Right cardiac atrium (tissue), 5 donors: Measurements from ENCODE around the gene PHLDA1. TPM values are rescaled to one million over a fixed set of nuclear protein-coding genes. Genes with fewer than 3 reads are reported as not detected.

Experiments used
- ATAC-seq, 2 donors: fragments of 200-7000 bp; cut with Tn5 transposase; one replicate each; pipeline versions ENCODE4 v1.8.0 to v1.9.1; 2020; ENCODE audit warnings: moderate library complexity in 2 of 2, mild to moderate bottlenecking in 1 of 2
- DNase-seq, 3 donors: peaks; one replicate each; pipeline ENCODE4 v3.0.0-alpha.2; 2020
- H3K27ac ChIP-seq: one replicate; pipeline ENCODE4 v1.5.1; 2013; ENCODE audit warnings: mild to moderate bottlenecking, low read length, control low read depth, moderate library complexity
- H3K27me3 ChIP-seq: one replicate; pipeline ENCODE4 v1.6.1; 2013; ENCODE audit not compliant: control insufficient read depth, insufficient read depth
- H3K4me1 ChIP-seq: one replicate; pipeline ENCODE4 v1.6.1; 2013; ENCODE audit warnings: low read length; ENCODE audit not compliant: control insufficient read depth, insufficient read depth
- H3K4me3 ChIP-seq: one replicate; pipeline ENCODE4 v1.5.1; 2013; ENCODE audit warnings: low read length, control low read depth
- H3K9me3 ChIP-seq: one replicate; pipeline ENCODE4 v1.6.1; 2013; ENCODE audit warnings: low read length; ENCODE audit not compliant: control insufficient read depth
- WGBS: extraction: QIAGEN DNeasy Blood & Tissue Kit; methylation state at CpG from one replicate; pipeline ENCODE4 v1.1.7; 2013; 5-methylcytosine and 5-hydroxymethylcytosine counted together
- intact Hi-C, 4 donors: fragments of 100-400 bp; cut with DNase I; formaldehyde crosslinking; loops; one replicate each; pipeline versions ENCODE4 v1.11.0 to v1.14.0; 2022 to 2023
- polyA plus RNA-seq: library from polyadenylated mRNA; stranded (reverse); fragments of 200-250 nt; gene quantifications from one replicate; pipeline ENCODE4 v1.2.3, GENCODE V29; 2013
- total RNA-seq, 4 donors: library from RNA; stranded (reverse); fragmentation: NEBNext Ultra II Directional; extraction: Animal tissue kit (Norgen Biotek cat#: 25700); gene quantifications; one replicate each; pipeline ENCODE4 v1.2.1, GENCODE V29; 2021
- donor health status: healthy with polysubstance abuse.
- donor health status: DM: no; HTN: yes; CAD: no.
- donor health status: DM: no; HTN: no; CAD: no.
- donor health status: DM: no; HTN: yes; CAD: no; lungs with severe emphysema.
- donor health status: DM: yes; HTN: yes; CAD: no.

Gene PHLDA1
- total and polyA plus RNA-seq, 5 donors, result 2.0 to 5.9 (median 3.9) TPM

DNA sequence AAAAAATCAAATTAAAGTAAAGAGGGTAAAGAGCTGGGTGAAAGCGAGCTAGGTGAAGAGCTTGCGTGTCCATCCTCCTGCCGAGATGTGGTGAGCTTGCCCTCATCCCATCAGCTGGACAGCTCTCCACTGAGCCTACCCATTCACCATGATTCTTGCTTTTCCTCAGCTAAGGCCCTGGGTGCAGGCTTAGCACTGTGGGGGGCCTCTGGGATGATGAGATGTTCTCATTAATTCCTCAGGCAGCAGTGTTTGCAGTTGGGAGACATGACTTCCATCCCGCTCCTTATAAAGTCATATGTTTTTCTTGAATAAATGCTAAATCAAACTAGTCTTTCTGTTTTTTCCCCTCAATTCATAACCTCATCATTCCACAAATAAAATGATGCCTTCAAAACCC is 18.0 kb downstream of the PHLDA1 start:
- no peaks in the 10 kb centered on the region for H3K27me3 ChIP-seq
- 98% methylated on average over 4 of the region's 4 CpGs for WGBS
- H3K4me3 ChIP-seq, result no peak overlapping the region
- intact Hi-C loops, result no loop called here
- no peak overlapping the region for H3K27ac ChIP-seq
- ATAC-seq (no peak), DNase-seq (no peak)
- no peaks in the 10 kb centered on the region for H3K9me3 ChIP-seq
- no peaks in the 10 kb centered on the region for H3K4me1 ChIP-seq

DNA sequence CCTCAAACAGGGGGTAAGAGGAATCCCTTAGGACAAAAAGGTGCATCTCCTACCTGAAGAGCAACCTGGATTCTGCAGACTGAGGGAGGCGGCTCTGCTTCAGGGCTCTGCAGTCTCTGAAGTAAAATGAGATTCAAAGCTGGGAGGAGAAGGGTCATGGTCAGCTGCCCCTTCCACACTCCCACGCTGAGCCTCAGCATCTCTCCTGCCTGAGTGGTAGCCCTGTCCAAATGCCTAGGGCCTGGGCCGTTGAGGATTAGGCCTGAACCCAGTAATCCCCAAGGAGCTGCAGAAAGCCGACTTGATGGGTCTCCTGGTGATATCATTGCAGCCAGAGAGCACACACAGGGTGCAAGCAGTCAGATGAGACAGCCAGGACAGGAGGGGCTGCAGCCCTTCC is 18.9 kb downstream of the PHLDA1 start:
- Histone ChIP-seq H3K4me3 (no peak overlapping the region), H3K4me1 (no peaks in the 10 kb centered on the region), H3K9me3 (no peaks in the 10 kb centered on the region), H3K27me3 (no peaks in the 10 kb centered on the region), H3K27ac (no peak overlapping the region)
- intact Hi-C loops, result no loop called here
- ATAC-seq, result no peak
- 92% methylated on average over 4 of the region's 4 CpGs for WGBS
- no peak for DNase-seq

DNA sequence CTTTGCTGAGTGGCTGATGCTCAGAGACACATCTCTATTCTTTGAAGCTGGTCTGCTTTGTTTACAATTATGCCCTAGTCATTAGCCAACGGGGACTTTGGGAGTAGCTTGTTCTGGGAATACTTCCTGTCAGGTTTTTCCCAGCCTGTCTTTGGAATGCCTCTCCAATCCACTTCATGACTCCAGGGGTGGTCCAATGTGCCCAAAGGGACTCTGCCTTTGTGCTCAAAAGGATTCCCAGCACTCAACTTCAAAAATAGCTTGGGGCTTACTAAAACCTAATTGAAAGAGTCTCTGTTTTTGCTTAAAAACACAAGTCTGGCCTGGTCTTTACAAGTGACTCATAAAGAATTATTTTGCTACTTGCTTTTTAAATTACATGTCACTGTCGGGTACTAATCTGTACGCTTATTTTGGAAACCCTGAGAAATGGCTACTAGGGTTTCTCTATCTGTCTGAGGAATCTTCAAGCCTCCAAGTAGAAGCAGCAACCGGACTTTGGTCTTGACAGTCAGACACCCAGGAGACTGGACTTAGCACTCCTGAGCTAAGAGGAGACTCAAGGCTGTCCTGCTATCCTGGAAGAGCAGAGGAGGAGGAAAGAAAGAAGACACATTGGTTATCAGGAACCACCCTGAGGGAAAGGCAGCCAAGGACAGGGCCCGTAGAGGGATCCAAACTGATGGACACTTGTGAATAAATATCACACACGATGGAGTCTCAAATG is 20.7 kb downstream of the PHLDA1 start:
- H3K9me3 ChIP-seq, result no peaks in the 10 kb centered on the region
- WGBS, result 79% methylated on average over 6 of the region's 6 CpGs
- H3K27me3 ChIP-seq, result no peaks in the 10 kb centered on the region
- H3K4me1 ChIP-seq, result no peaks in the 10 kb centered on the region
- no peak overlapping the region for H3K4me3 ChIP-seq
- ATAC-seq (no peak), DNase-seq (no peak)
- intact Hi-C loops, result no loop called here
- no peak overlapping the region for H3K27ac ChIP-seq

DNA sequence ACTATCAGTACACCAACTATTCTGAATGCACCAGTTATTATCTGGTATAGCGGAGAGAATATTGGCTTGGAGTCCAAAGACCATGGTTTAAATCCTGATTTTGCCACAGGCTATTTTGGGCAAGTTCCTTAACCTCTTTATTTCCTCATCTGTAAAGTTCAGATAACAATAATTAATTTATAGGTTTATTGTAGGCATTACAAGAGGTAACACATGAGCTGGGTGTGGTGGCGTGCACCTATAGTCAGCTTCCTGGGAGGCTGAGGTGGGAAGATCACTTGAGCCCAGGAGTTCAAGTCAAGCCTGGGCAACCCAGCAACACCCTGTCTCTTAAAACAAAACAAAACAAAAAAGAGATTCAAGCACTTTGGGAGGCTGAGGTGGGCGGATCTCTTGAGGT is 23.1 kb downstream of the PHLDA1 start:
- DNase-seq (no peak), ATAC-seq (no peak)
- Histone ChIP-seq H3K27ac (no peak overlapping the region), H3K4me3 (no peak overlapping the region), H3K4me1 (no peaks in the 10 kb centered on the region), H3K27me3 (no peaks in the 10 kb centered on the region), H3K9me3 (no peaks in the 10 kb centered on the region)
- intact Hi-C loops, result no loop called here
- WGBS, result 96% methylated on average over 3 of the region's 3 CpGs

DNA sequence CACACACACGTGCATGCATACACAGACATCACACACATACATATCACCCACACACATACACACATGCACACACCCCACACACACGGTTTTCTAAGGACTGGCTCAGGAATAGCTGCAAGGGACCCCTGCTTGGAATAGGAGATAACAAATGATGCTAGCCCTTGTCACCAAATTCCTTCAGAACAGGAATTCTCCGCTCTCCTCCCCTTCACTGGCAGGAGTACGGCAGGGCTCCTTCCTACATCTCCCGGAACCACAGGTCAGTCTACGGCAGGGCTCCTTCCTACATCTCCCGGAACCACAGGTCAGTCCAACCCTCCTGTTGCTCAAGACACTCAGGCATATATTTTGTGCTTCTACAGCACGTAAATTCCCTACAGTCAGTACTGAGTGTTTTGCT is 23.9 kb downstream of the PHLDA1 start:
- Histone ChIP-seq H3K4me1 (no peaks in the 10 kb centered on the region), H3K27ac (no peak overlapping the region), H3K27me3 (no peaks in the 10 kb centered on the region), H3K9me3 (no peaks in the 10 kb centered on the region), H3K4me3 (no peak overlapping the region)
- 84% methylated on average over 8 of the region's 8 CpGs for WGBS
- intact Hi-C loops, result no loop called here
- DNase-seq (no peak), ATAC-seq (no peak)

DNA sequence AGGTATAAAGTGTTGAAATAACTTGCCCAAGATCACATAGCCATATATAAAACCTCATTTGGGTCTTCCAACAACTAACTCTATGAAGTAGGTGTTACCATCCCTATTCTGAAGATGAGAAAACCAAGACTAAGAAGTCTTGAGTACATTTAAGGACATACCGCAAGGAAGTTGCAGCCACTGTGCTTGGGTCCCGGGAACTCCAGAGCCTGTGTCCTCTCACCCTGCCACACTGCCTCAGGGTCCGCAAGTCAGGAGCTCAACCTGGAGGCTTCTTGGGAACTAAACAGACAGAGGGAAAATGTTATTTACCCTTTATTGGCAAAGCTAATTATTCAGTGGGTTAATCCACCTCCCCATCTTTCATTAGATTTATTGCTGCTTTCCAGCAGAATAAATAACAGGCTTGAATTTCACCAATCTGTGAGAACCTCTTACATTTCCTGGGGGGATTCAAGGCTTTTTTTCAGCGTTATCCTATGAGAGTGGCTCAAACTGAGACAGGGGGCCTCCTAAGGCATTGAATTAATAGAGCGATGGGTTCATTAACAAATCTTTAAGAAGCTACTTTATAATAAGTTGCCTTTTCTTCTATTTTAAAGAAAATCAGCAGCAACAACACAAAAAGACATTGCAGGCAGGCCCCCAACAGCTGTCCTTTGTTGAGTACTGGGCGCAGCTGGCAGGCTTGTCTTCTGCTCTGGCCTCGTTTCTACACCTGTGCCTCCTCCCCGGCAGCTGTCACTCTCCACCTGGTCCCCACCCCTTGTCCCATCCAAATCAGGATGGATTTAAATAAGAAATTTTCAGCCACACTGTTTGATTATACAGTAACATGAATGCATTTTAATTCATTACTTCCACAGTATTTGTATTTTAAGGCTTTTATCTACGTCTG is 25.3 kb downstream of the PHLDA1 start:
- intact Hi-C loops, result no loop called here
- Histone ChIP-seq H3K27ac (no peak overlapping the region), H3K27me3 (no peaks in the 10 kb centered on the region), H3K4me3 (no peak overlapping the region), H3K4me1 (no peaks in the 10 kb centered on the region), H3K9me3 (no peaks in the 10 kb centered on the region)
- DNase-seq (no peak), ATAC-seq (no peak)
- 91% methylated on average over 9 of the region's 9 CpGs for WGBS

DNA sequence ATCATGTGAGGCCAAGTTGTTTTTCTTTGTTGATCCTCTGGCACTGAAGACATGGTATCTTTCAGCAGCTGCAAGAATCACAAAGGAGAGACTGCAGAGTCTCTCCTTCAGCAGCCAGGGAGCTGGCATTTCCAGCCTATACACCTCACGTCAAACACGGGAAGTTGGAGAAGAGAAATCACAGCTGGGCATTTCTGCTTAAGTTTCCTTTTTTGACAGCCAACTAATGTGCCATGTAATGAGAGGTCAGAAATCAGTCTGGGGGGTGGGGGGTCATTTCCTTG is 28.3 kb downstream of the PHLDA1 start:
- whole genome bisulfite sequencing, result 72% methylated on average over 2 of the region's 2 CpGs
- Histone ChIP-seq H3K4me3 (no peak overlapping the region), H3K27ac (no peak overlapping the region), H3K9me3 (no peaks in the 10 kb centered on the region), H3K27me3 (no peaks in the 10 kb centered on the region), H3K4me1 (no peaks in the 10 kb centered on the region)
- ATAC-seq (no peak), DNase-seq (no peak)
- intact Hi-C loops, result no loop called here

DNA sequence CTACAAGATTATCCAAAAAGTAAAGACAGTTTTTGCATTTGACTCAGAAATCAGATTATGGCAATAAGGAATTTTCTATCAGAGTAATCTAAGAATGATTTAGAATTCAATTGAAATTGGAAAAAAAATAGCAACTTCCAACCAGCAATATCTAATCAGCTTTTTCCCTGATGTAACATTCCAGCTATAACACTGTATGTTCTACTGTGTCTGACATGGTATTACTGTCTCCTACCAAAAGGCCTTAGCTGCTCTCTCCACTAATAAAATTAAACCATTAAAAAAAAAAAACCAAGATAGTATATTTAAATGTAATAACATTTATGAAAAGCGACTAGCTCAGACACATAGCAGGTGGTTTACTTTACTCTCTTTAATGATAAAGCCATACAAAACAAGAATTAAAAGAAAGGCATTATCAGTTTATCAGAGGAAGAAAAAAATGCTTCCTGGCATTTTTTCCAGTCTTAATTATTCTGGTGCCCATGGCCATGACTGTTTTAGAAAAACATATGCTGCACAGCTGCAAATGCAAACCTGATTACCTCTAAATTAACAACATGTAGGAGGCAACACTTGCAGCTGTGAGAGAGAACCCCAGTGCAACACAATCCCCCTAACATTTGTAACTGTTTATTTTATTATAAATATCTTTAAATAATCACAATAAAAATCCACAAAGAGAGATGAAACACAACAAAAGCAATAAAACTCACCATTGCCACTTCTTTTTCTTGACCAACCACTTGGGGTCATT is 28.8 kb downstream of the PHLDA1 start:
- DNase-seq (no peak), ATAC-seq (no peak)
- no peak overlapping the region for H3K4me3 ChIP-seq
- no peaks in the 10 kb centered on the region for H3K9me3 ChIP-seq
- no peaks in the 10 kb centered on the region for H3K27me3 ChIP-seq
- intact Hi-C loops, result no loop called here
- WGBS, result 67% methylated on average over 1 of the region's 1 CpG
- H3K27ac ChIP-seq, result no peak overlapping the region
- H3K4me1 ChIP-seq, result no peaks in the 10 kb centered on the region

DNA sequence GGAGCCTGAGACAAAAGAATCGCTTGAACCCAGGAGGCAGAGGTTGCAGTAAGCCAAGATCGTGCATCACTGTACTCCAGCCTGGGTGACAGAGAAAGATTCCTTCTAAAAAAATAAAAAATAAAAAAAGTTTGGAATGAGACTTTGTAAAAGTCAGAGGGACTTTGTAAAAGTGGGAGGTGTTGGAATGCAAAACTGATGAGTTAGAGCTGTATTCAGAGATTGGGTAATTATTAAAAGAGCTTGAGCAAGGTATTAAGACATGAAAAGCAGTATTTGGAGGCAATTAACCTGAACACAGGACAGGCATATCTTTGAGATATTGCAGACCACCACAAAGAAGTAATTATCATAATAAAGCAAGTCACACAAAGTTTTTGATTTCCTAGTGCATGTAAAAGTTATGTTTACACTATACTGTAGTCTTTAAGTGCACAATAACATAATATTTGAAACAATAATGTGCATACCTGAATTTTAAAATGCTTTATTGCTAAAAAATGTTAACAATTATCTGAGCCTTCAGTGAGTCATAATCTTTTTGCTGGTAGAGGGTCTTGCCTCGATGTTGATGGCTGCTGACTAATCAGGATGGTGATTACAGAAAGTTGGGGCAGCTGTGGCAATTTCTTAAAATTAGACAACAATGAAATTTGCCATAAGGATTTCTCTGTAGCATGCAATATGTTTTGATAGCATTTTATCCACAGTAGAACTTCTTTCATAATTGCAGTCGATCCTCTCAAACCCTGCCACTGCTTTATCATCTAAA is 33.1 kb downstream of the PHLDA1 start:
- Histone ChIP-seq H3K4me1 (peaks cover 2% of the 10 kb centered on the region), H3K27ac (no peak overlapping the region), H3K27me3 (no peaks in the 10 kb centered on the region), H3K4me3 (no peak overlapping the region), H3K9me3 (no peaks in the 10 kb centered on the region)
- ATAC-seq (no peak), DNase-seq (no peak)
- 75% methylated on average over 4 of the region's 4 CpGs for WGBS
- intact Hi-C loops, result no loop called here

DNA sequence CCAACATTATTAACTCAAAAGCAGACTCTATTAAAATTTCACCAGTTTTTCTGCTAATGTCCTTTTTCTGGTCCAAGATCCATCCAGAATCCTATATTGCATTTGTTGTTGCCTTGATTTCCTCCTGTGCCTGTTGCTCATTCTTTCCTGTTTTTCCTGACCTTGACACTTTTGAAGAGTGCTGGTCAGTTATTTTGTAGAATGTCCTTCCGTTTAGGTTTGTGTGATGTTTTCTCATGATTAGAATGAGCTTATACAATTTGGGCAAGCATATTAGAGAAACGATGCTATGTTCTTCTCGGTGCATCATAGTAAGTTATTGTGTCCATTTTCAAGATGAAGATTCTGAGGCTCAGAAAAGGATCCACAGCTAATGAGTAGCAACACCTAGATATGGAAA is 33.9 kb downstream of the PHLDA1 start:
- DNase-seq (no peak), ATAC-seq (no peak)
- 67% methylated on average over 3 of the region's 3 CpGs for WGBS
- intact Hi-C loops, result no loop called here
- Histone ChIP-seq H3K27ac (no peak overlapping the region), H3K9me3 (no peaks in the 10 kb centered on the region), H3K27me3 (no peaks in the 10 kb centered on the region), H3K4me1 (peaks cover 2% of the 10 kb centered on the region), H3K4me3 (no peak overlapping the region)
